Measurements from ENCODE around the gene E4F1. TPM values are rescaled to one million over a fixed set of nuclear protein-coding genes. Genes with fewer than 3 reads are reported as not detected.

The E4F1 gene
- total RNA-seq, 4 donors from 2014 or later = 18.3 to 39.6 (median 25.7) TPM

GRCh38 chr16:2188395-2188794, 35.0 kb upstream of the E4F1 start:
- ATAC-seq (ENCODE audit: low FRiP score) (no peak), DNase-seq (ENCODE audit: low spot score) (no peak)
- no peak for TF ChIP-seq CTCF (IDR thresholded peaks at IDR 0.05)

DNA sequence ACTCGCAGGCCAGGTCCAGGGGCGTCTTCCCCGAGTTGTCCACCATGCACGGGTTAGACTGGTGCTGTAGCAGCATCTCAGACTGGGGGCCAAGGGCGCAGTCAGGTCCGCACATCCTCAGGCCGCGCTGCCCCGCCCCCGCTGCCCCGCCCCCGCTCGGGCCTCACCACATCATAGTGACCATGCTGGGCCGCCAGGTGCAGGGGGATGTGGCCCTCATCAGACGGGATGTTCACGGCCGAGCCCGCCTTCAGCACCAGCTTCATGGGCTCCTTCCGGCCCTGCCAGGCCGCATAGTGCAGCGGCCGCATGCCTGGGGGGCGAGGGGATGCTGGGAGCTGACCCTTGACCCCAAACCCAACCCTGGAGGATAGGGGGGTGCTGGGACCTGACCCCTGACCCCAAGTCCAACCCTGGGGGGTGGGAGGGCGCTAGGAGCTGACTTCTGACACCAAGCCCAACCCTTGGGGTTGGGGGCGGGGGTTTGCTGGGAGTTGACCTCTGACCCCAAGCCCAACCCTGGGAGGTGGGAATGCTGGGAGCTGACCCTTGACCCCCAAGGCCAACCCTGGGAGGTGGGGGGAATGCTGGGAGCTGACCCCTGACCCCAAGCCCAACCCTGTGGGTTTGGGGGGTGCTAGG, 34.0 kb upstream of the E4F1 start:
- TF ChIP-seq CTCF (IDR thresholded peaks at IDR 0.05) = no peak
- no peak for DNase-seq (ENCODE audit: low spot score)
- ATAC-seq (ENCODE audit: low FRiP score) = no peak

GRCh38 chr16:2190002-2190658, 33.3 kb upstream of the E4F1 start:
- ATAC-seq (ENCODE audit: low FRiP score) = no peak
- TF ChIP-seq CTCF (IDR thresholded peaks at IDR 0.05) = no peak
- DNase-seq (ENCODE audit: low spot score) = no peak

- TF ChIP-seq CTCF (IDR thresholded peaks at IDR 0.05) = no peak
- DNase-seq (ENCODE audit: low spot score) = no peak
- no peak for ATAC-seq (ENCODE audit: low FRiP score)
Measured at GRCh38 chr16:2190659-2191445, 32.5 kb upstream of the E4F1 start.

DNA sequence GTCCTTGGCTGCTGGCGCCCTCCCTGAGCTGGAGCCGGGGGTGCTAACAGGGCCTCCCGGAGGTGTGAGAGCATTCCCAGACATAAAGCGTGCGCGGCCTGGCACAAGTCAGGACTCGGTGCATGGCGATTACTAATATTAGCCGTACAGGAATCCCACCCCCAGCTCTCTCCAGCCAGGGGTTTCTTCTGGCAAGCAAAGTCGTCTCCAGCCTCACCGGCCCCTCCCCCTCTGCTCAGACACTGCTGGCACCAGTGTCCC, 32.0 kb upstream of the E4F1 start:
- no peak for ATAC-seq (ENCODE audit: low FRiP score)
- DNase-seq (ENCODE audit: low spot score) = no peak
- no peak for TF ChIP-seq CTCF (IDR thresholded peaks at IDR 0.05)

DNA sequence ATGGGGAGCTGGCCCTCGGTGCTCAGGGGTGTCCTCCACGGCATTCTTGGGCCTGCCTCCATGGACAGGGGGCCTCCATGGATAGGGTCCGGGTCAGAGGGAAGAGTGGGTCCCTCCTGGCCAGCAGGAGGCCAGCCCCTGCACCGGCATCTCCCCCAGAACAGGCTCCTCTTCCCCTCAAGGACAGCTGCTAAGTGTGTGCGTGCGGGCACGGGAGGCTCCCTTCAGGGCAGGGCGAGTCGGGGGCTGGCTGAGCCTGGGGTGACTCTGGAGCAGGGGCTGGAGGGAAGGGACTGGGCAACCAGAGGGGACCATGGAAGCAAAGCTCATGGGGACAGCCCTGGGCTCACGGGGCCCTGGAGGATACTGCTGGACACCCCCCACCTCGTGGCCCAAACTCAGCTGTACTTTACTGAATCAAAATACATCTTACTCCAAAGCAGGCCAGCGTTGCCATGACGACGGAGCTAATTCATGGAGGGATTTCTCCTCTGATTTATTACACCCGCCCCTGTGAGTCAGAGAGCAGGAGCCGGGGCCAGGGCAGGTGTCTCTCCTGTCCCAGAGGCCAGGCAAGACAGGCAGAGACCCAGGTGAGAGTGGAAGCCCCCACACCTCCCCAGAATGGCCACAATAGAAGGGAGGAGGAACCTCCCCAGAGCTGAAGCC, 29.1 kb upstream of the E4F1 start:
- ATAC-seq (ENCODE audit: low FRiP score) = no peak
- TF ChIP-seq CTCF (IDR thresholded peaks at IDR 0.05) = no peak
- DNase-seq (ENCODE audit: low spot score) = peak; percentile 49
